Breast epithelium (tissue), 4 donors: Measurements from ENCODE around the gene CDC5L. TPM values are rescaled to one million over a fixed set of nuclear protein-coding genes. Genes with fewer than 3 reads are reported as not detected.

ENCODE experiments used
- DNase-seq, 2 donors: peaks; one replicate each; pipeline ENCODE4 v3.0.0-alpha.2; 2019; ENCODE audit warnings: low spot score in 2 of 2
- H3K27ac ChIP-seq, 2 donors: fragments of 200-600 bp; sonication (generic) in 1 of 2; one replicate each; pipeline ENCODE4 v1.5.1; 2016 to 2019; ENCODE audit warnings: mild to moderate bottlenecking in 1 of 2
- H3K27me3 ChIP-seq, 2 donors: fragments of 200-600 bp; sonication (generic) in 1 of 2; one replicate each; pipeline versions ENCODE4 v1.5.1 to v1.6.0; 2017 to 2019; ENCODE audit warnings: control low read depth in 1 of 2, mild to moderate bottlenecking in 1 of 2
- H3K36me3 ChIP-seq: fragments of 200-600 bp; one replicate; pipeline ENCODE4 v1.5.1; 2019
- H3K4me1 ChIP-seq, 2 donors: fragments of 200-600 bp; sonication (generic); one replicate each; pipeline ENCODE4 v1.5.1; 2016 to 2019; ENCODE audit warnings: control low read depth in 1 of 2
- H3K4me3 ChIP-seq, 3 donors: fragments of 200-600 bp; sonication (generic); 1 replicate in 2 of 3; 2 replicates in 1 of 3; pipeline ENCODE4 v1.5.1; 2016 to 2019; ENCODE audit warnings: mild to moderate bottlenecking in 3 of 3, moderate library complexity in 2 of 3
- H3K9me3 ChIP-seq, 2 donors: fragments of 200-600 bp; sonication (generic) in 1 of 2; one replicate each; pipeline ENCODE4 v1.5.1; 2016 to 2019; ENCODE audit warnings: control low read depth in 1 of 2
- CTCF ChIP-seq, 3 donors: fragments of 450-650 bp; IDR thresholded peaks; one replicate each; pipeline ENCODE4 v1.5.1; 2016 to 2017; ENCODE audit warnings: antibody characterized with exemption in 3 of 3, mild to moderate bottlenecking in 3 of 3, moderate library complexity in 3 of 3
- POLR2A ChIP-seq: fragments of 450-650 bp; IDR thresholded peaks from one replicate; pipeline ENCODE4 v1.6.1; 2016; ENCODE audit warnings: antibody characterized with exemption, mild to moderate bottlenecking, moderate library complexity
- POLR2AphosphoS5 ChIP-seq, 3 donors: sonication (generic); formaldehyde crosslinking; IDR thresholded peaks; one replicate each; pipeline ENCODE4 v1.6.1; 2017; ENCODE audit warnings: antibody characterized with exemption in 3 of 3
- intact Hi-C: fragments of 100-400 bp; cut with DNase I; formaldehyde crosslinking; loops from one replicate; pipeline ENCODE4 v1.15.1; 2023; ENCODE audit warnings: low total_unique reads
- total RNA-seq, 3 donors: library from RNA; depleted of rRNA; stranded (reverse); fragments of >200 nt; gene quantifications; one replicate each; pipeline ENCODE4 v1.1.0, GENCODE V29; 2016

CDC5L gene
- total RNA-seq, 3 donors from 2014 or later, result 21.1 to 29.1 (median 22.0) TPM

GRCh38 chr6:44477293-44477894, 89.9 kb downstream of the CDC5L start:
- no peak overlapping the region for H3K27ac ChIP-seq
- H3K27me3 ChIP-seq, result no peaks in the 10 kb centered on the region
- H3K4me1 ChIP-seq, result no peaks in the 10 kb centered on the region
- H3K9me3 ChIP-seq, result no peaks in the 10 kb centered on the region
- intact Hi-C loops, result loop anchor here (5.0 kb wide), 1 partner anchor 1445 kb away; no protein-coding TSS in a partner anchor
- H3K36me3 ChIP-seq, result no peaks in the 10 kb centered on the region
- no peak for DNase-seq
- no peak overlapping the region for H3K4me3 ChIP-seq
- TF ChIP-seq POLR2A (no peak), POLR2AphosphoS5 (IDR thresholded peaks at IDR 0.05) (no peak)

- no peak for DNase-seq
- intact Hi-C loops, result loop anchor here (5.0 kb wide), 1 partner anchor 1444 kb away; no protein-coding TSS in a partner anchor
- Histone ChIP-seq H3K4me1 (no peaks in the 10 kb centered on the region), H3K27ac (no peak overlapping the region), H3K4me3 (no peak overlapping the region), H3K9me3 (no peaks in the 10 kb centered on the region), H3K36me3 (no peaks in the 10 kb centered on the region), H3K27me3 (no peaks in the 10 kb centered on the region)
- TF ChIP-seq CTCF (IDR thresholded peaks at IDR 0.05), result no peak
- no peak for TF ChIP-seq POLR2A
- no peak for TF ChIP-seq POLR2AphosphoS5 (IDR thresholded peaks at IDR 0.05)
These were observed 90.7 kb downstream of the CDC5L start for GRCh38 chr6:44478158-44478557.

GRCh38 chr6:44478591-44479254, 91.2 kb downstream of the CDC5L start:
- H3K27me3 ChIP-seq, result no peaks in the 10 kb centered on the region
- intact Hi-C loops, result loop anchor here (5.0 kb wide), 1 partner anchor 1444 kb away; no protein-coding TSS in a partner anchor
- H3K9me3 ChIP-seq, result no peaks in the 10 kb centered on the region
- H3K36me3 ChIP-seq, result no peaks in the 10 kb centered on the region
- no peak overlapping the region for H3K4me3 ChIP-seq
- H3K27ac ChIP-seq, result no peak overlapping the region
- TF ChIP-seq POLR2A (no peak), POLR2AphosphoS5 (IDR thresholded peaks at IDR 0.05) (no peak)
- no peaks in the 10 kb centered on the region for H3K4me1 ChIP-seq
- DNase-seq, result no peak

- DNase-seq, result no peak
- H3K27ac ChIP-seq, result peak overlapping the region; percentile 52 to 61
These were observed 92.6 kb downstream of the CDC5L start for GRCh38 chr6:44480097-44480541.

GRCh38 chr6:44481056-44481455, 93.5 kb downstream of the CDC5L start:
- H3K4me1 ChIP-seq, result no peaks in the 10 kb centered on the region
- H3K9me3 ChIP-seq, result no peaks in the 10 kb centered on the region
- TF ChIP-seq POLR2AphosphoS5 (IDR thresholded peaks at IDR 0.05) (no peak), POLR2A (no peak), CTCF (IDR thresholded peaks at IDR 0.05) (no peak)
- intact Hi-C loops, result no loop called here
- H3K36me3 ChIP-seq, result no peaks in the 10 kb centered on the region
- H3K27ac ChIP-seq, result no peak overlapping the region
- no peaks in the 10 kb centered on the region for H3K27me3 ChIP-seq
- H3K4me3 ChIP-seq, result no peak overlapping the region
- DNase-seq, result no peak

More at GRCh38 chr6:44480097-44480541, 92.6 kb downstream of the CDC5L start:
- TF ChIP-seq CTCF (IDR thresholded peaks at IDR 0.05) (no peak), POLR2A (no peak), POLR2AphosphoS5 (IDR thresholded peaks at IDR 0.05) (no peak)
- H3K4me1 ChIP-seq, result no peaks in the 10 kb centered on the region
- no peaks in the 10 kb centered on the region for H3K9me3 ChIP-seq
- intact Hi-C loops, result no loop called here
- no peaks in the 10 kb centered on the region for H3K27me3 ChIP-seq
- no peak overlapping the region for H3K4me3 ChIP-seq
- no peaks in the 10 kb centered on the region for H3K36me3 ChIP-seq

- TF ChIP-seq POLR2A (no peak), POLR2AphosphoS5 (IDR thresholded peaks at IDR 0.05) (no peak), CTCF (IDR thresholded peaks at IDR 0.05) (no peak)
- no peak for DNase-seq
- intact Hi-C loops, result no loop called here
- Histone ChIP-seq H3K4me1 (no peaks in the 10 kb centered on the region), H3K36me3 (no peaks in the 10 kb centered on the region), H3K9me3 (no peaks in the 10 kb centered on the region), H3K4me3 (no peak overlapping the region), H3K27ac (no peak overlapping the region), H3K27me3 (no peaks in the 10 kb centered on the region)
These were observed 94.3 kb downstream of the CDC5L start for GRCh38 chr6:44481760-44482159.
